Trophoblast cell (in vitro differentiated cells and primary cell): ENCODE measurements around the gene CRYBA4.
A peak's percentile ranks its signal among the peaks of the same experiment; 100 is the strongest.

Experiments
- DNase-seq, 2 donors: peaks; one replicate each; pipeline ENCODE4 v3.0.0-alpha.2; 2016
- H2AFZ ChIP-seq: 2 replicates; pipeline ENCODE4 v1.6.1; 2013; ENCODE audit warnings: low read length, moderate library complexity, mild to moderate bottlenecking; ENCODE audit not compliant: insufficient read depth, poor library complexity
- H2AK5ac ChIP-seq: 2 replicates; pipeline ENCODE4 v1.6.1; 2013; ENCODE audit warnings: mild to moderate bottlenecking, low read length
- H2BK120ac ChIP-seq: 2 replicates; pipeline ENCODE4 v1.6.1; 2013; ENCODE audit warnings: low read length, mild to moderate bottlenecking, moderate library complexity; ENCODE audit not compliant: insufficient read depth, poor library complexity
- H2BK12ac ChIP-seq: 2 replicates; pipeline ENCODE4 v1.6.1; 2013; ENCODE audit warnings: mild to moderate bottlenecking, low read length, moderate library complexity
- H2BK5ac ChIP-seq: 2 replicates; pipeline ENCODE4 v1.6.1; 2013; ENCODE audit warnings: low read length, low read depth, moderate library complexity, mild to moderate bottlenecking; ENCODE audit not compliant: poor library complexity
- H3K14ac ChIP-seq: 2 replicates; pipeline ENCODE4 v1.6.1; 2013; ENCODE audit warnings: mild to moderate bottlenecking, low read length
- H3K18ac ChIP-seq: 2 replicates; pipeline ENCODE4 v1.6.1; 2013; ENCODE audit warnings: mild to moderate bottlenecking, low read length
- H3K23ac ChIP-seq: 2 replicates; pipeline ENCODE4 v1.6.1; 2013; ENCODE audit warnings: low read length
- H3K27ac ChIP-seq: 2 replicates; pipeline ENCODE4 v1.5.1; 2013; ENCODE audit warnings: low read depth, mild to moderate bottlenecking, inconsistent platforms, low read length, moderate library complexity
- H3K27me3 ChIP-seq: 2 replicates; pipeline ENCODE4 v1.6.1; 2013; ENCODE audit warnings: inconsistent platforms, mild to moderate bottlenecking, low read length, moderate library complexity; ENCODE audit not compliant: insufficient read depth
- H3K36me3 ChIP-seq, 2 experiments: 1 replicate in 1 of 2; 2 replicates in 1 of 2; pipeline ENCODE4 v1.6.1; 2013; ENCODE audit warnings: low read length in 2 of 2, mild to moderate bottlenecking in 2 of 2, moderate library complexity in 1 of 2; ENCODE audit not compliant: insufficient read depth in 2 of 2, control insufficient read depth in 1 of 2
- H3K4ac ChIP-seq: 2 replicates; pipeline ENCODE4 v1.6.1; 2013; ENCODE audit warnings: low read depth, mild to moderate bottlenecking, low read length, moderate library complexity
- H3K4me1 ChIP-seq, 2 experiments: 1 replicate in 1 of 2; 2 replicates in 1 of 2; pipeline ENCODE4 v1.6.1; 2013; ENCODE audit warnings: low read length in 2 of 2, mild to moderate bottlenecking in 2 of 2, moderate library complexity in 1 of 2; ENCODE audit not compliant: insufficient read depth in 2 of 2, control insufficient read depth in 1 of 2
- H3K4me2 ChIP-seq: 2 replicates; pipeline ENCODE4 v1.6.1; 2013; ENCODE audit warnings: inconsistent platforms, mild to moderate bottlenecking, low read length, moderate library complexity
- H3K4me3 ChIP-seq: 2 replicates; pipeline ENCODE4 v1.5.1; 2013; ENCODE audit warnings: mild to moderate bottlenecking, low read depth, low read length, inconsistent platforms
- H3K79me1 ChIP-seq: one replicate; pipeline ENCODE4 v1.6.1; 2013; ENCODE audit warnings: low read length
- H3K79me2 ChIP-seq: 2 replicates; pipeline ENCODE4 v1.6.1; 2013; ENCODE audit warnings: low read length, mild to moderate bottlenecking; ENCODE audit not compliant: control insufficient read depth, insufficient read depth, poor library complexity
- H3K9ac ChIP-seq: 2 replicates; pipeline ENCODE4 v1.6.1; 2013; ENCODE audit warnings: mild to moderate bottlenecking, low read length
- H3K9me3 ChIP-seq: 2 replicates; pipeline ENCODE4 v1.6.1; 2013; ENCODE audit warnings: low read depth, mild to moderate bottlenecking, control low read depth, inconsistent platforms, low read length; ENCODE audit not compliant: insufficient read depth
- H4K12ac ChIP-seq: 2 replicates; pipeline ENCODE4 v1.6.1; 2013; ENCODE audit warnings: low read depth, mild to moderate bottlenecking, low read length, moderate library complexity
- H4K8ac ChIP-seq: 2 replicates; pipeline ENCODE4 v1.6.1; 2013; ENCODE audit warnings: low read depth, mild to moderate bottlenecking, low read length, moderate library complexity
- H4K91ac ChIP-seq: one replicate; pipeline ENCODE4 v1.6.1; 2013; ENCODE audit warnings: low read depth, mild to moderate bottlenecking, low read length, moderate library complexity
- WGBS: extraction: QIAGEN DNeasy Blood & Tissue Kit; methylation state at CpG from one replicate; pipeline ENCODE4 v1.1.7; 2013; ENCODE audit warnings: missing lambda C conversion rate; ENCODE audit not compliant: insufficient read length, insufficient coverage; ENCODE audit errors: extremely low coverage; 5-methylcytosine and 5-hydroxymethylcytosine counted together

Gene CRYBA4

DNA sequence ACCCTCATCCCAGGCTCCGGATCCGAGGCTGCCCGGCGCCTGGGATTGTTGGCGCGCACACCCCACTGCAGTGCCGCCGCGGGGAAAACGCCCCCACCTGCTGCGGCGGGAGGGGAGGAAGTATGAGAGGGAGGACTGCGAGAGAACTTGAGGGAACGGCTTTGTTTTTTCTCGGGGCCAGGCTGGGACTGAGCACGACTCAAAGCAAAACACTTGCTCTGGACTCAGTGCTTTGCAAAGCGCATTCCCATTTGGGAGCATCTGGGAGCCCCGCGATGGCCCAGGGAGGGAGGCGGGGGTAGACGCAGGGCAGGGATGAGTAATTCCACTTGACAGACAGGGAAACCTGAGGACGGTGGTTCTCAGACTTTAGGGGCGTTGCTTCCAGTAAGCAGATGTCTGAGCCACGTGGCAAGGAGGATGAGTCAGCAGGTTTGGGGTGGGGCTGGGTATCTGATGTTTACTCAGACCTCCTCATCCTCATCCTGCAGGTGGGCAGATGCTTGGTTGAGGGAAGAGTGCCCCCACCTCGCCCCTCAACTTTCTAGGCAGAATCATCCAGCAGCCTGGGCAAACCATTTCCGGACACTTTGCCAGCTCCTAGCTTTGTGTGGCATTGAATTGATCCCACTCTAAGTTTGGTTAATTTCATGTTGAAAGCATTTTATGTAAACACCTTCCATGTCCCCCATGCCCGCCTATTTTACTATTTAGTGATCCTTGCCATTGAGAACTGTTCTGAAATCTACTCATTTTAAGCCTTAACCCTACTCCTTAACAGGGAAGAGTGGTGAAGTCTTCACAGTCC lies 37.1 kb downstream of the CRYBA4 start:
- Histone ChIP-seq H3K4me1 (peaks cover 5 to 6% of the 10 kb centered on the region in 2 experiments), H3K4me2 (peak overlapping the region; percentile 49), H3K36me3 (no peaks in the 10 kb centered on the region), H3K79me2 (no peaks in the 10 kb centered on the region), H2AFZ (peak overlapping the region; percentile 58), H3K27ac (no peak overlapping the region), H2BK12ac (no peak overlapping the region), H3K18ac (no peak overlapping the region), H3K79me1 (no peaks in the 10 kb centered on the region), H2BK5ac (no peak overlapping the region), H4K8ac (no peak overlapping the region), H3K14ac (no peak overlapping the region), H2BK120ac (no peak overlapping the region), H3K23ac (no peak overlapping the region), H3K9ac (no peak overlapping the region), H3K27me3 (peaks cover 25% of the 10 kb centered on the region), H3K4ac (no peak overlapping the region), H4K12ac (no peak overlapping the region), H3K9me3 (no peaks in the 10 kb centered on the region), H4K91ac (no peak overlapping the region), H2AK5ac (no peak overlapping the region), H3K4me3 (no peak overlapping the region)
- peak in 1 of 2 donors; percentile 5 for DNase-seq
- no CpG with 5 or more reads among the region's 27 CpGs for WGBS

GRCh38 chr22:26660356-26660755 lies 38.6 kb downstream of the CRYBA4 start:
- WGBS, result no CpG with 5 or more reads among the region's 6 CpGs
- H3K4me2 ChIP-seq, result no peak overlapping the region

DNA sequence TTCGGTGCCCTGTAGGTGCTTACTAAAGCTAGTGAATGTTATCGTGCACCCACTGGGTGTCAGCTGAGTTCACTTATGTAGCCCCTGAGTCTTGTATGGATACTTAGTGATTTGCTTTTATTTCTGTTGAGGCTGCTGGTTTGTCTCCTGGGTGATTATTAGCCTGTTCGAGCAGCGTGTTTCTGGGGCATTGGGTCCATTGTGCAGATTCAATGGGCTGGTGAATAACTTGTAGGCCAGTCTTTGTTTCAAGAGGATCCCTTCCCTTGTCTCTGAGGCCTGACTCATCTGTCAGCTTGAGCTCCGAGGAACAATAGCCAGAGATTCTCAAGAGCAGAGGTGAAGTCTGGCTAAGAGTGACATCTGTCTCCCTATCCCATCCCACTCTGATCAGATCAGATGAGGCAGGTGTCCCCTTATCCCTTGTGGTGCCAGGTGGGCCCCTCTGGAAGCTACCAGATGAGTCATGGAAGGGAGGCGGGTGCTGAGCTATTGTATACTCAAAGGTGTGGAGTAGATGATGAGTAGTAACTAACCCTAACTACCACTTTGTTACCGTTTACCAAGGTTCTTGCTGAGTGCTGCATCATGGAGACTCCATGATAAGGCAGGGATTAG lies 39.3 kb downstream of the CRYBA4 start:
- Histone ChIP-seq H3K4me2 (no peak overlapping the region), H4K8ac (no peak overlapping the region), H3K79me2 (no peaks in the 10 kb centered on the region), H4K91ac (no peak overlapping the region), H2AFZ (no peak overlapping the region), H2BK12ac (no peak overlapping the region), H3K27me3 (peaks cover 24% of the 10 kb centered on the region), H3K9ac (no peak overlapping the region), H3K27ac (no peak overlapping the region), H2BK120ac (no peak overlapping the region), H3K18ac (no peak overlapping the region), H3K79me1 (no peaks in the 10 kb centered on the region), H3K14ac (no peak overlapping the region), H3K9me3 (no peaks in the 10 kb centered on the region), H3K4me3 (no peak overlapping the region), H2BK5ac (no peak overlapping the region), H3K36me3 (no peaks in the 10 kb centered on the region), H4K12ac (no peak overlapping the region), H3K4me1 (peaks cover 5 to 6% of the 10 kb centered on the region in 2 experiments), H3K4ac (no peak overlapping the region), H3K23ac (no peak overlapping the region), H2AK5ac (no peak overlapping the region)
- no CpG with 5 or more reads among the region's 7 CpGs for WGBS
- no peak for DNase-seq

More at GRCh38 chr22:26660356-26660755, 38.6 kb downstream of the CRYBA4 start:
- H2BK5ac ChIP-seq, result no peak overlapping the region
- no peak overlapping the region for H3K27ac ChIP-seq
- H3K79me1 ChIP-seq, result no peaks in the 10 kb centered on the region
- H4K8ac ChIP-seq, result no peak overlapping the region
- no peak overlapping the region for H3K23ac ChIP-seq
- peaks cover 5 to 6% of the 10 kb centered on the region in 2 experiments for H3K4me1 ChIP-seq
- H3K9me3 ChIP-seq, result no peaks in the 10 kb centered on the region
- no peak overlapping the region for H2BK120ac ChIP-seq
- H2AFZ ChIP-seq, result no peak overlapping the region
- H2BK12ac ChIP-seq, result no peak overlapping the region
- H3K79me2 ChIP-seq, result no peaks in the 10 kb centered on the region
- H3K9ac ChIP-seq, result no peak overlapping the region
- H3K18ac ChIP-seq, result no peak overlapping the region
- no peak overlapping the region for H2AK5ac ChIP-seq
- no peak overlapping the region for H4K12ac ChIP-seq
- no peak for DNase-seq
- no peak overlapping the region for H3K14ac ChIP-seq
- H3K36me3 ChIP-seq, result no peaks in the 10 kb centered on the region
- H3K4me3 ChIP-seq, result no peak overlapping the region
- no peak overlapping the region for H4K91ac ChIP-seq
- no peak overlapping the region for H3K4ac ChIP-seq
- H3K27me3 ChIP-seq, result peaks cover 25% of the 10 kb centered on the region

- no peaks in the 10 kb centered on the region for H3K79me2 ChIP-seq
- H2AFZ ChIP-seq, result no peak overlapping the region
- H3K36me3 ChIP-seq, result no peaks in the 10 kb centered on the region
- no peak overlapping the region for H2BK5ac ChIP-seq
- H3K27ac ChIP-seq, result no peak overlapping the region
- no CpG with 5 or more reads among the region's 2 CpGs for WGBS
- H3K4ac ChIP-seq, result no peak overlapping the region
- peaks cover 14% of the 10 kb centered on the region for H3K27me3 ChIP-seq
- H2BK12ac ChIP-seq, result no peak overlapping the region
- no peaks in the 10 kb centered on the region for H3K9me3 ChIP-seq
- no peak overlapping the region for H3K14ac ChIP-seq
- no peak overlapping the region for H3K4me2 ChIP-seq
- no peak overlapping the region for H3K9ac ChIP-seq
- H3K18ac ChIP-seq, result no peak overlapping the region
- H4K8ac ChIP-seq, result no peak overlapping the region
- no peak overlapping the region for H4K12ac ChIP-seq
- peaks cover 5 to 6% of the 10 kb centered on the region in 2 experiments for H3K4me1 ChIP-seq
- H4K91ac ChIP-seq, result no peak overlapping the region
- no peak overlapping the region for H3K4me3 ChIP-seq
- no peak overlapping the region for H3K23ac ChIP-seq
- H2AK5ac ChIP-seq, result no peak overlapping the region
- no peaks in the 10 kb centered on the region for H3K79me1 ChIP-seq
- H2BK120ac ChIP-seq, result no peak overlapping the region
- DNase-seq, result no peak
These were observed 40.4 kb downstream of the CRYBA4 start for GRCh38 chr22:26662160-26662559.
